Measurements from ENCODE around the gene SLC9A8. TPM values are rescaled to one million over a fixed set of nuclear protein-coding genes. Genes with fewer than 3 reads are reported as not detected.
"Not testable (repeated sequence)": the region's sequence is repeated elsewhere in the genome, so short reads cannot be mapped to it uniquely, and the experiment has no call there.

Gene SLC9A8, protein sequence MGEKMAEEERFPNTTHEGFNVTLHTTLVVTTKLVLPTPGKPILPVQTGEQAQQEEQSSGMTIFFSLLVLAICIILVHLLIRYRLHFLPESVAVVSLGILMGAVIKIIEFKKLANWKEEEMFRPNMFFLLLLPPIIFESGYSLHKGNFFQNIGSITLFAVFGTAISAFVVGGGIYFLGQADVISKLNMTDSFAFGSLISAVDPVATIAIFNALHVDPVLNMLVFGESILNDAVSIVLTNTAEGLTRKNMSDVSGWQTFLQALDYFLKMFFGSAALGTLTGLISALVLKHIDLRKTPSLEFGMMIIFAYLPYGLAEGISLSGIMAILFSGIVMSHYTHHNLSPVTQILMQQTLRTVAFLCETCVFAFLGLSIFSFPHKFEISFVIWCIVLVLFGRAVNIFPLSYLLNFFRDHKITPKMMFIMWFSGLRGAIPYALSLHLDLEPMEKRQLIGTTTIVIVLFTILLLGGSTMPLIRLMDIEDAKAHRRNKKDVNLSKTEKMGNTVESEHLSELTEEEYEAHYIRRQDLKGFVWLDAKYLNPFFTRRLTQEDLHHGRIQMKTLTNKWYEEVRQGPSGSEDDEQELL
- polyA plus RNA-seq = 1 to 10 TPM; 5.1 to 8.6 (median 7.0) TPM

DNA sequence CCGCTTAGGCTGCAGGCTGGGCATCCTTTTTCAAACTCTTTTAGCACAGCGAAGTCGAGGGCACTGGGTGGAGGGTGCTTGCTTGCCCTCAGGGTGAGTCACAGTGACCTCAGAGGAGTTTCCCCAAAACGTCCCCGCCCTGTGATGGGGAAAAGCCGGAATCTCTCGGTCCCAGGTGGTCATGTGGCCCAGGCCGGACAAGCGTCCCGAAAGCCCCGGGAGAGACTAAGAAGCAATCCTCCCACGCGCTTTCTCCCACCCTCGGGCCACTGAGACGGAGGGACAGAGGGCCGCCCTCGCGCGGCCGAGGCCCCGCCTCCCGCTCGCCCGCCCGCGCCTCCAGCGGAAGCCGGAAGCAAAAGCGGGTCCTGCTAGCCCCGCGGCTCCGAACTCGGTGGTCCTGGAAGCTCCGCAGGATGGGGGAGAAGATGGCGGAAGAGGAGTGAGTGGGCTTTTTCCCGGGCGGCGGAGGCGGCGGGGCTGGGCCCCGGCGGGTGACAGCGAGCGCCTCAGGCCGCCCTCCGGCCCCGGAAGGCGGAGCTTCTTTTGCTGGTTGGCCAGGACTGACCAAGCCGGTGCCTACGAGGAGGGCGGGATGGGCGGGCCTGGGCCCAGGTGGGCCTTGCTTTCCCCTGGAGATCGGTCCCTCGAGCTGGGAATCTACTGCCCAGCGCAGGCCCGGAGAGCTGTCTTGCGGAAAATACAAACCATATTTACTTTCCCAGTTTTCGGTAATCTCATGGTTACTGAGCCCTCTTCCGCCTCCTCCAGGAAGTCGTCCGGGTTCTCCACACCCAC is at the start of gene SLC9A8:
Gene SLC9A8, plus strand, starts transcription at position 322 of the 798 bp plus-strand sequence. Its CDS starts 95 bp downstream, at position 417.
- H3K27ac ChIP-seq (ENCODE audit: low read depth, low read length) = peak within 1 kb of the TSS; percentile 92
- WGBS, 3 donors = 0 to 1% (median 0%) methylated on average over 57 to 61 of the region's 61 CpGs

DNA sequence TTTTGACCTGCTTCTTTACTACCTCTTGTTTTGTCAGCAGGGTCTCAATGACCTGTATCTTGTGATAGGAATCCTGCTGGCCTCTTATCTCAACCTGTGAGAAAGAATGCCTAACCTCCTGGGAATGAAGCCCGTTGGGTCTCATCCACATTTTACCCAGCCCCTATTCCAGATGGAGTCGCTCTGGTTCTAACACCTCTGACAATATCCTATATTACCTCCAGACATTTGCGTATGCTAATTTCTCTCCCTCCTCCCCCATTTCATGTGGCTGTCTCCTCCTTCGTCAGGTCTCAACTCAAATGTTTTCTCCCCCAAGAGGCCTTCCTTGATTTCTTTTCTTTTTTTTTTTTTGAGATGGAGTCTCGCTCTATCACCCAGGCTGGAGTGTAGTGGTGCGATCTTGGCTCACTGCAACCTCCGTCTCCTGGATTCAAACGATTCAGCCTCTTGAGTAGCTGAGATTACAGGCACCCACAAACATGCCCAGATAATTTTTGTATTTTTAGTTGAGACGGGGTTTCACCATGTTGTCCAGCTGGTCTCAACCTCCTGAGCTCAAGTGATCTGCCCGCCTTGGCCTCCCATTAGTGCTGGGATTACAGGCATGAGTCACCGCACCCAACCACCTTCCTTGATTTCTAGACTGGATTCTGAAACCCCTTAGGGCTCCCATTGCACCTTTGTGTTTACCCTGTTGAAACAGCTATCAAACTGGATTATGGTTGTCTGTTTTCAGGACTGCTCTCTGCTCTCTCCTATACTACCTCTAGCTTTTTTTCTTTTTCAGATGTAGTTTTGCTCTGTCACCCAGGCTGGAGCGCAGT is 49.5 kb upstream of the SLC9A8 start:
- 86 to 92% (median 89%) methylated on average over 12 of the region's 12 CpGs for WGBS, 3 donors
- no peak overlapping the region for H3K27ac ChIP-seq (ENCODE audit: low read depth, low read length)

DNA sequence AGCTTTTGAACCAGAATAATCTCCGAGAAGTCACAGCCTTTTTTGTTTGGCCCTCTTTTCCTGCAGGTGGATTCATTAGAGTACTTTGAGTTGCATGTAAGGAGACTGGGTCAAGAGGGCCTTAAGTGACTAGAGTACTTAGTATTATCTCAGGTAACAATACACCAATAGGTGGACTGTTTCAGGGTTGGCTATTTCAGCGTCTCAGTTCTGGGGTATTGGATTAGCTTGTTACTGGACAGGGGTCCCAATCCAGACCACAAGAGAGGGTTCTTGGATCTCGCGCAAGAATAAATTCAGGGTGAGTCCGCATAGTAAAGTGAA is 47.3 kb upstream of the SLC9A8 start:
- H3K27ac ChIP-seq (ENCODE audit: low read depth, low read length) = no peak overlapping the region
- 84 to 91% (median 88%) methylated on average over 5 of the region's 5 CpGs for WGBS, 3 donors

DNA sequence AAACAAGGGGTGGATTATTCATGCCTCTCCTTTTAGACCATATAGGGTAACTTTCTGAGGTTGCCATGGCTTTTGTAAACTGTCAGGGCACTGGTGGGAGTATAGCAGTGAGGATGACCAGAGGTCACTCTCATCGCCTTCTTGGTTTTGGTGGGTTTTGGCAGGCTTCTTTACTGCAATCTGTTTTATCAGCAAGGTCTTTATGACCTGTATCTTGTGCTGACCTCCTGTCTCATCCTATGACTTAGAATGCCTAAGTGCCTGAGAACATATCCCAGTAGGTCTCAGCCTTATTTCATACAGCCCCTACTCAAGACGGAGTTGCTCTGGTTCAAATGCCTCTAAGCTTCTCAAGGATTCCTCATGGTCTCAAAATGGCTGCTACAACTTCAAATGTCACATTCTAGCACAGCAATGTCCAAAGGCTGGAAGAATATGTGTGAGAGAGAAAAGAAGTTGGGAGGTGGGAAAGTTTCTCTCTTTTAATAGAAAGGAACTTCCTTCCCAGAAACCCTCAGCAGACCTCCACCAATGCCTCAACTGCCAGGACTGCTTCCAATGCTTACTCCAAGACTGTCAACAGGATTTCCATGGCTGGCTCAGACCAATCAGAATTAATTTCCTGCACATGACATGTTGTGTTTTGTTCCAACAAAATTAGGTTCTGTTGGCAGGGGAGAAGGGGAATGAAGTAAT is 46.6 kb upstream of the SLC9A8 start:
- H3K27ac ChIP-seq (ENCODE audit: low read depth, low read length) = no peak overlapping the region
- 83 to 90% (median 84%) methylated on average over 2 of the region's 2 CpGs for WGBS, 3 donors

DNA sequence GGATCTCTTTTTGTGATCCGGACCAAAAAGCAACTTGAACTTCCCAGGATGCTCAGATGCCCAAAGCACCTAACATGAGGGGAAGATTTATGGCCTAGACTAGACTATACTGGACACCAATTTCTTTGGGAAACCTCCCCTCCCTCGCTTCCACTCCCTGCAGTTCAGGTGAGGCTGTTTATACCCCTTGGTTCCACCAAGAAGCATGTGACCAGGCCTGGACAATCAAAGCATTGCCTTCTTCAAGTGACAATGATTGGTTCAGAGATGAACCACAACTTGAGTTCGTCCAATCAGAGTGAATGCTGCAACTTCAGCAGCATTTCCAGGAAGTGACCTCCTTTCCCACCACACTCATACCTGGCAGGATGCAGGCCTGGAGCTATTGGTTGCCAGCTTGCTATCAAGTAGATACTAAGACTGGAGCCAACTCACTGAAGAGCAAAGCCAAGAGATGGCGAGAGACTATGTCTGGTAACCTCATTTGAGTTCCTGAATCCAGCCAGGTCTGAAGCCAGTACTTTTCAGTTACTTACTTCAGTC is 45.6 kb upstream of the SLC9A8 start:
- H3K27ac ChIP-seq (ENCODE audit: low read depth, low read length) = no peak overlapping the region
- WGBS, 3 donors = 80 to 88% (median 81%) methylated on average over 4 of the region's 4 CpGs

DNA sequence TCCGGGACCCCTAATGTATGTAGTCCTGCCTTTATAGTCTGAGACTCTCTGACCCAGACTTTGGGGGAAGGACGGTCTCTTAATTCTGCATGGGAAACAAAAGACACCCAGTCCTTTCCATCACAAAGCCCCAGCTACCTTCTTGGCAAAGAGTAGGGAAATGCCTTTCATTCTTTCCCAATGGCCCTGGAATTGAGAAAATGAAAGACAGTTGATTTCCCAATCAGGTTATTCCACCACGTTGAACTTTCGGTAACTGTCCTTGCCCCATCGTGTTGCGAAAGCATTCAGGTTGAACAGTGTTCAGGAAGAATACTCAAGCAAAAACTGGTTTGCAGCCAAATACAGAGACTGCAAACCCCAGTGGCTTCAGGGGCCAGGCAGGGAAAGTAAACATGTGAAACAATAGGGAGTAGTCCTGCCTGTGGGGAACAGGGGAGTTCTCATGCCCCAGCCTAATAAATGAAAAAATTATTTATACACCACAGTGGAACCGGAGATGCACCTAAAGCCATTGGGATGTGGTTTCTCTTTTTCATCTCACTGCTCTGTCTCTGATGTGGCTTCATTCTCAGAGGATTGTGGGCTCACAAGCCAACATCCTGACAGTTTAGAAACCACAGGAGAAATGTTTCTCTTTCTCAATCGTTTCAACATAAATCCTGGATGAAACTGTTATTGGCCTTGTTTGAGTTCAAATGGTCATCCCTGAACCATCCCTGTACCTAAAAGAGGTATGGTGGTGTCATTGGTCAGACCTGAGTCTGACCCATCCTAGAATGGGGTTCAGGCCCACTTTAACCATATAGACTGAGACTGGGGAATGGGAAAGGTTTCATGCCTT is 44.2 kb upstream of the SLC9A8 start:
- peak overlapping the region; percentile 73 for H3K27ac ChIP-seq (ENCODE audit: low read depth, low read length)
- WGBS, 3 donors = 12 to 30% (median 14%) methylated on average over 8 of the region's 8 CpGs

DNA sequence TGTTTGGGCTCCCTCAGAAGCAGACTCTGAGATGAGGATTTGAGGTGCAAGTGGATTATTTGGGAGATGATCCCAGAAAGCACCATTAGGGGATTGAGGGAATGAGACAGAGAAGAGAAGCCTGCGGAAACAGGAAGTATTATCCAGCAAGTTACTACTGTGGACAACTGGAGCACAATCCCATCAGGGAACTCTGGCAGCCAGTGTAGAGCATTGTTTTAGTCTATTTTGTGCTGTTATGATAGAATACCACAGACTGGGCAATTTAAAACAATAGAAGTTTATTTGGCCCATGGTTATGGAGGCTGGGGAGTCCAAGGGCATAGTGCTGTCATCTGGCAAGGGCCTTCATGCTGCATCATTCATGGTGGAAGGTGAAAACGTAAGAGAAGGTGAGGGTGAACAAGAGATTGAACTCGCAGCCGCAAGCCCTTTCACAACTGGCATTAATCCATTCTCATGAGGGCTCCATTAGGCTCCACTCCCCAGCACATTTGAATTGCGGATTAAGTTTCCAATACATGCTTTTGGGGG is 43.5 kb upstream of the SLC9A8 start:
- WGBS, 3 donors = 80 to 89% (median 87%) methylated on average over 5 of the region's 5 CpGs
- H3K27ac ChIP-seq (ENCODE audit: low read depth, low read length) = peak overlapping the region; percentile 73

DNA sequence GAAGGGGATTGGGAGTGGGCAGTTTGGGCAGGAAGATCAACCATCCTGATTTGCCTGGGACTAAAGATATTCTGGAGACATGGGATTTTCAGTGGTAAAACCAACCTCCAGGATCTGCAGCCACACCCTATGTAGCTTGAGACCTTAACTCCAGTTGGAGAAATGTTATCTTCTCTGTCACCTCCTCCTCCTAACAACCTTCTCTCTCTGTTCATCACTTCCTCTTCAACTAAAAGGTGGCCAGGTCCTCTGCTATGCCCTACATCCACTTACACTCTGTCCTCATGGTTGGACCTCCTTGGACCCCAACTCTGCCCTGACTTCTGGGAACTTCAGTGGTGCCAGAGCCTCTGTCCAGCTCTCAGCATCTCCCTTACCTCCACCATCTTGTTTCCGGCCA is 42.0 kb upstream of the SLC9A8 start:
- WGBS, 3 donors = 96 to 100% (median 100%) methylated on average over 1 of the region's 1 CpG

DNA sequence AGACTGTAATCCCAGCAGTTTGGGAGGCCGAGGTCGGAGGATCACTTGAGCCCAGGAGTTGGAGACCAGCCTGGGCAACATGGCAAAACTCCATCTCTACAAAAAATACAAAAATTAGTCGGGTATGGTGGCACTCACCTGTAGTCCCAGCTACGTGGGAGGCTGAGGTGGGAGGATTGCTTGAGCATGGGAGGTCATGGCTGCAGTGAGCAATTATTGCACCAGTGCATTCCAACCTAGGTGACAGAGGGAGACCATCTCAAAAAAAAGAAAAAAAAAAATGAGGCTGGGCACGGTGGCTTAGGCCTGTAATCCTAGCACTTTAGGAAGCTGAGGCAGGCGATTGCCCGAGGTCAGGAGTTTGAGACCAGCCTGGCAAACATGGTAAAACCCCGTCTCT is 38.4 kb upstream of the SLC9A8 start:
- H3K27ac ChIP-seq (ENCODE audit: low read depth, low read length) = not testable (repeated sequence)
- 95 to 97% (median 96%) methylated on average over 8 of the region's 8 CpGs for WGBS, 3 donors

More for the DNA sequence above, 42.0 kb upstream of the SLC9A8 start:
- H3K27ac ChIP-seq (ENCODE audit: low read depth, low read length) = no peak overlapping the region

DNA sequence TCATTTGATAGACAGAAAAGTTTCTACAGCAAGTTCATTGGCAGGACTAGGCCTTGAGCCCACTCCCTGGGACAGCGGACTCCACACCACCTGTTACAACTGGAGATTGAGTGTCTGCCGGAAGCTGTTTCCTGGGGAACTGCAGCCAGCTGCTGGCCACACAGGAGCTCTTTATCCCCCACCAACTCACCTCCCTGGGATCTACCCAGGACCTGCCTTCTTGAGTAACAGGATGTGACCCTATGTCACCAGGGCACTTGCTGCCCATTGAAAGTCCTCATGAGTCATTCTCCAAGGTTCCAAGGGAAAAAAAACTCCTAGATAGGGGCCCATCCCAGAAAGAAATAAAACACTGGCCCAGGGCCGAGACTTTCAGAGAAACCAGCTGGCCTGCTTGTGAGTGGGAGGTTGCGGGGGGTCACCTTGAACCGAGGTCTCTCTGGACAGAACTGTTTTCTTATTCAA is 37.4 kb upstream of the SLC9A8 start:
- WGBS, 3 donors = 39 to 52% (median 51%) methylated on average over 5 of the region's 5 CpGs
- peak overlapping the region; percentile 52 for H3K27ac ChIP-seq (ENCODE audit: low read depth, low read length)

DNA sequence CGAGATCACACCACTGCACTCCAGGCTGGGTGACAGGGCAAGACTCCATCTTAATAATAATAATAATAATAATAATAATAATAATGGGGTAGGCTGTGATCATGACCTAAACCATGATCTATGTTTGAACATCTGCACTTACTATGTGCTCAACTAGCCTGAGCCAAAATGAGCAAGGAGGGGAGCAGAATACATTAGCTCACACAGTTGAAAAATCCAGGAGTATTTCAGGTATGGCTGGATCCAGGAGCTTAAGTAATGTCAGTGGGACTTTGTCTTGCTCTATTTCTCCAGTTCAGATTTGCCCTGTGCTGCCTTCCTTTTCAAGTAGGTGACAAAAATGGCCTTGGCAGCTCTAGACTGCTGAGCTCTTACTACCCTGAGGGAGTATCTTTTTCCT is 32.7 kb upstream of the SLC9A8 start:
- H3K27ac ChIP-seq (ENCODE audit: low read depth, low read length) = no peak overlapping the region
- WGBS, 3 donors = 92 to 100% (median 100%) methylated on average over 1 of the region's 1 CpG

DNA sequence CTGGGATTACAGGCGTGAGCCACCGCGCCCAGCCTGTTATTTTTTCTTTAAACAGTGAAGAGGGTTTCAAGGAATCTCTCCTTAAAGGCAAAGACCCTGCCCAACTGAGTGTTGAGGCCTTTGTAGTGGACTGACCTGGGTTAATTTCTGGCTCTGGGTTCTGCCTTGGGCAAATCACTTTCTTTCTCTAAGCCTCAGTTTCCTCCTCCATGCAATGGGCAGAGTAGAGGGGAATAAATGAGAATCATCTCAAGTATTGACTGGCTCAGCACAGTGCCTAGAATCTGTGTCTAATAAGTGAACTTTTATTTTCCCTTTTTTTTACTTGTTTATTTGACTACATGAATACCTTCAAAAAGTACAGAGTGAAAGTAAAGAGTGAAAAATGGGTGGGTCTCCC is 31.0 kb upstream of the SLC9A8 start:
- WGBS, 3 donors = 86 to 98% (median 94%) methylated on average over 3 of the region's 3 CpGs
- H3K27ac ChIP-seq (ENCODE audit: low read depth, low read length) = no peak overlapping the region

DNA sequence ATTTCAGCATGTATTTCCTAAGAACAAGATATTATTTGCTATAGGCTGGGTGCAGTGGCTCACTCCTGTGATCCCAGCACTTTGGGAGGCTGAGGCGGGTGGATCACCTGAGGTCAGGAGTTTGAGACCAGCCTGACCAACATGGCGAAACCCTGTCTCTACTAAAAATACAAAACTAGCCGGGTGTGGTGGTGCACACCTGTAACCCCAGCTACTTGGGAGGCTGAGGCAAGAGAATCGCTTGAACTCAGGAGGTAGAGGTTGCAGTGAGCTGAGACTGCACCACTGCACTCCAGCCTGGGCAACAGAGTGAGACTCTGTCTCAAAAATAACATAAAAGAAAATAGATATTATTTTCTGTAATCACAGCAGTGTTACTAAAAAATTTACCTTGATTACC is 30.2 kb upstream of the SLC9A8 start:
- H3K27ac ChIP-seq (ENCODE audit: low read depth, low read length) = not testable (repeated sequence)
- 89 to 97% (median 91%) methylated on average over 3 to 4 of the region's 4 CpGs for WGBS, 3 donors

DNA sequence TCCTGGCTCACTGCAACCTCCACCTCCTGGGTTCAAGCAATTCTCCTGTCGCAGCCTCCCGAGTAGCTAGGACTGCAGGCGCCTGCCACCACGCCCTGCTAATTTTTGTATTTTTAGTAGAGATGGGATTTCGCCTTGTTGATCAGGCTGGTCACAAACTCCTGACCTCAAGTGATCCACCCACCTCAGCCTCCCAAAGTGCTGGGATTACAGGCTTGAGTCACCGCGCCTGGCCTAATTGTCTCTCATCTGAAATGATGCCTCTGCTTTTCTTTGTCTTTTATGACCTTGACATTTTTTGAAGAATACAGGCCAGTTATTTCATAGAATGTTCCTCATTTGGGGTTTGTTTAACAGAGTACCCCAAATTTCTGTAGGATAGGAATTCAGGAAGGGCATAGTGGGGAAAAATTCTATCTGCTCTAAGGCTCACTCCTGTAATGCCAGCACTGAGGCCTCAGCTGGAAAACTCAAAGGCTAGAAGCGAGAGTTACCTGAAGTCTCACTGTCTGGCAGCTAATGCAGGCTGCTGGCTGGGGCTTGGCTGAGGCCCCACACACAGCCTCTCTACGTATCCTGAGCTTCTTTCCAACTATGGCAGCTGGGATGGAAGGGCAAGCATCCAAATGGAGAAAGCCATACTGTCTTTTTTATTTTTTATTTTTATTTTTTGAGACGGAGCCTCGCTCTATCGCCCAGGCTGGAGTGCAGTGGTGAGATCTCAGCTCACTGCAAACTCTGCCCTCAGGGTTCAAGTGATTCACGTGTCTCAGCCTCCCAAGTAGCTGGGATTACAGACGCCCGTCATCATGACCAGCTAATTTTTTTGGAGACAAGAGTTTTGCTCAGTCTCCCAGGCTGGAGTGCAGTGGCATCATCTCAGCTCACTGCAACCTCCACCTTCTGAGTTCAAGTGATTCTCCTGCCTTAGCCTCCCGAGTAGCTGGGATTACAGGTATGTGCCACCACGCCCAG is 29.3 kb upstream of the SLC9A8 start:
- WGBS, 3 donors = 90 to 91% (median 91%) methylated on average over 17 of the region's 17 CpGs
- not testable (repeated sequence) for H3K27ac ChIP-seq (ENCODE audit: low read depth, low read length)

DNA sequence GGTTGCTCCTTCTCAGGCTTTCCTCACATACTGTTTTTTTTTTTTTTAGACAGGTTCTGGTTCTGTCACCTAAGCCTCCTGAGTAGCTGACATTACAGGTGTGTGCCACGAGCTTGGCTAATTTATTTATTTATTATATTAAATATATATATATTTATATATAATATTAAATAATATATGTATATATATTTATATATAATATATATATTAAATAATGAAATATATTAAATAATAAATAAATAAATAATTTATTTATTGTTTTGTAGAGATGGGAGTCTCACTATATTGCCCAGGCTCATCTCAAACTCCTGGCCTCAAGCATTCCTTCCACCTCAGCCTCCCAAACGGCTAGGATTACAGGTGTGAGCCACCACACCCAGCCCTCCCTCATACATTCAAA is 28.3 kb upstream of the SLC9A8 start:
- no peak overlapping the region for H3K27ac ChIP-seq (ENCODE audit: low read depth, low read length)
- 47 to 75% (median 47%) methylated on average over 2 of the region's 2 CpGs for WGBS, 3 donors

Data from adipose tissue (tissue), 3 donors.